Activated CD4-positive, CD25-positive, alpha-beta regulatory T cell treated with anti-CD3 and anti-CD28 coated beads, Interleukin-2, amount 50 U/mL, for 72 hours (primary cell): ENCODE results near the gene IDUA.
"Not testable (repeated sequence)": the region's sequence is repeated elsewhere in the genome, so short reads cannot be mapped to it uniquely, and the experiment has no call there.

Source experiments
- DNase-seq: peaks from one replicate; pipeline ENCODE4 v3.0.0; 2021

The IDUA gene

GRCh38 chr4:987624-988513, 1.0 kb downstream of the IDUA start:
- DNase-seq, result no peak

DNA sequence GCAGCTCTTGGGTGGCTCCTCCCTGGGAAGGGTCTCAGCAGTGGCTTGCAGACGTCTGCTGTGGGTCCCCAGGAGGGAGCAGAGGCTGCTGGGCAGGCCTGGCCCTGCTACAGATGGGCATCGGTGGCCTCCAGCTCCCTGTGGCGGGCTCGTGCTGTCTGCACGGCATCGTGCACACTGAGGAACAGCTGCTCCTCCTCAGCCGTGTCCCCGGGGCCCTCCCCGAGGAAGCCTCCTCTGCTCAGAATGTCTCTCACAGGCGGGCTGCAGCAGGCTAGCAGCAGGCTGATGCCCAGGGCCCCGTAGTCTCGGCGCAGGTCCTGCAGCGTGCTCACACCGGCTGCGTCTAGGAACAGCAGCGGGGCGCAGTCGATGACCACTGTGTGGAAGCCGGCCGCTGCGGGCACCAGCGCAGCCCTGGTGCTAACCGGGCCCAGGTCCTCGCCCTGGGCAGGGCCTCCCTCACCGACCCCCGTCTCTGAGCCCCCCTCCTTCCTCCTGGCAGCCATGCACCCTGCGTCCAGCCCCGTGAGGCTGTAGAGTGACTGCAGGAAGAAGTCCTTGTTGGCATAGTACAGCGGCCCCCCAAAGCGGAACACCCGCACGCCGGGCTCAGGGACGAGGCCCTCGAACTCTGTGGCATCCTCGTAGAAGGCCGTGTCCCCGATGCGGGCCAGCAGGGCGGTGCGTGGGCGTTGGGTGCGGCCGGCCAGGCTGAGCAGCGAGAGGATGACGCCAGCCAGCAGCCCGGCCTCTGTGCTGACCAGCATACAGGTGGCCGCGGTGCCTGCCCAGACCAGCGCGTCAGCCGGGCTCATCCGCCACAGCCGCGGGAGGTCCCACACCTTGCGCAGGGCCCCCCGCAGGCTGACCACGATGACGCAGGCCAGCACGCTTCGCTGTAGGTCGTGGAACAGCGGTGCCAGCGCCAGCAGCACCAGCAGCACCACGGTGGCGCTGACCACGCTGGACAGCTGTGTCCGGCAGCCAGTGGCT, 2.2 kb downstream of the IDUA start:
- no peak for DNase-seq

DNA sequence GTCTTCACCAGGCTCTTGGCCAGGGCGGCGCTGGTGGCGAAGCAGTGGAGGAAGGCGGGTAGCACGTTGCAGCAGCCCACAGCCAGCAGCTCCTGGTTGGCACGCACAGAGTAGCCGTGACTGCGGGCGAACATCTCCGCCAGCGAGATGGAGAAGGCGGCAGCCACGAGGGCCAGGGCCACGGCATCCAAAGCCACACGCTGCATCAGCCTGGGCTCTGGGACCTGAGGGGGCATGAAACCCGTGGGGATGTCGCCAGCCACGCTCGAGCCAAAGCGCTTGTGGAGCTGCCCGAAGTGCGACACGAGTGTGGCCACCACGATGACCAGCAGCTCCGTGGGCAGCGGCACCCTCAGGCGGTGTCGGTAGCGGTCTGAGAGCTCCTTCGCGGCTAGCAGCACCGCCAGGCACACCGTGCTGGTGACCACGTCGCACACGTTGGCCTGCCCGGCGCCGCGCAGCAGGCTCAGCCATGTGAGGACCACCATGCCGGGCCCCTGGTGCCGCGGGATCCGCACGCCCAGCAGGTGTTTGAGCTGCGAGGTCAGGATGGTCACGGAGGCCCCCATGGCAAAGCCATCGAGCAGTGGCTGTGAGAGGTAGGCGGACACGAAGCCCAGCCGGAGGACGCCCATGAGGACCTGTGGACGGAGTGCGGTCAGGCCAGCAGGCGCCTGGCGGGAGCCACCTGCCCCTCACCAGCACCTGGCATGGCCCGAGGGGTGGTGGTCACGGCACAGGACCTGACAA, 3.1 kb downstream of the IDUA start:
- DNase-seq, result no peak

DNA sequence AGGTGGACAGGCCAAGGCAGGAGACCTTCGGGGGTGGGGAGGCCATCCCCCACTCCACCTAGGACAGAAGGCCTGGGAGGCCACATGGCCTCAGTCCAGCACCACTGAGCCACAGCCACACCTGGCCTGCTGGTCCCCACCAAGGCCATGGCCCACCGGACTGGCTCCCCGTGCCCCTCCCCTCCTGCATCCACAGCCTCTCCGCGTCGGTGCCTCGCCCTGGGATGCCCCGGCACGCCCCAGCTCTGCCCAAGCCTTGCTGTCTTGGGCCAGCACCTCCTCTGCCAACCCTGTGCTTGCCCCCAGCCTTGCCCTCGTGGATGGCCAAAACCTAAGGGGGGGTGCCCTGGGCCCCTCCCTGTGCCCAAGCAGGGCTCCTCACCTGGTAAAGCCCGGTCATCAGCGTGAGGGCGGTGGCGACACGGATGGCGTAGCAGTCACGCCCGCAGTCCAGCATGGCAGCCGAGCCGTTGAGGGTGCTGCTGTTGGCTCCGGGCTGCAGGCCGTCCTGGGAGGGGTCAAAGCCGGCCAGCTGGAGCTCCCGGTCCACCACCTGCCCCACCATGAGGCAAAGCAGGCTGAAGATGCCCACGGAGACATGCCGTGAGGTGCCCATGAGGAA, 4.0 kb downstream of the IDUA start:
- no peak for DNase-seq

- DNase-seq, result no peak
Measured at GRCh38 chr4:991451-992296, 4.8 kb downstream of the IDUA start.

GRCh38 chr4:992297-993110, 5.7 kb downstream of the IDUA start:
- no peak for DNase-seq

DNA sequence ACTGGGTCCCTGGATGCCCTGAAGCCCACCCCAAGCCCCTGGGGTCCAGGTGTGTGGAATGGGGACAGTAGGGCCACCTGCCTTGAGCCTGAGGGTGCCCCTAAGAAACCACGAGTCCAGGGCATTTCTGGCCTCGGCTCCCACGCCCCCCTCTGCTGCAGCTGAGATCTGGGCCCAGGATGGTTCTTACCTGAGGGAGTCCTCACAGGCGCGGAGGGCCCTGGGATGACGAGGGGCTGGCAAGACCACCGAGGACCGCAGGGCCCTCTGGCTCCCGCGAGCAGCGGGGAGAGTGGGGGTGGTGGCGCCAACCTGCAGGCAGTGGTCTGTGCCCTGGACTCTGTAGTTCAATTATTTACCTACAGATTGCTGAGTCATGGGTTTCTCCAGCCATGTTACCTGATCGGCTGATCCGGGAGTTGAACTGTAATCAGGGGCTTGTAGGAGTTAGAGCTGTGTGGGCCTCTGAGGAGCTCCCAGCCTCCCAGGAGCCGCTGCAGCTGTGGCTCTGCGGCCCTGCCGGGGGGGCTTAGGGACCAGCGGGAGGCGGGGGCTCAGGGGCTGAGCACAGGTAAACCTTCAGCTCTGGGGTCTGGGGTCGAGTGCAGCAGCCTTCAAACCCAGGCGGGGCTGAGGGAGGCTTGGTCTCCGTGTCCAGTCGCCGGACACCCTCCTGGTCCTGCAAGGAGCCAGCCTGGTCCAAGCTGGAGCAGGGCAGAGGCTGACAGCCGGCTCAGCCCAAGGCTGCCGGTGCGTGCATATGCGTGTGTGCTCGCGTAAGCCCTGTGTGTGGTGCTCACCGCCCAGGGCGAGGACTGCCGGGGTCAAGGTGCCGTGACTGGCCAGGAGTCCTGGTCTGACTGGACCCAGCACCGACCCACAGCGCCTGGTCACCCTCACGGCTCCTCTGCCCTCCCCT, 6.5 kb downstream of the IDUA start, which contains the start of gene SLC26A1:
Gene SLC26A1, minus strand, starts transcription at position 294 of the 919 bp plus-strand sequence. CDS start 1,701 bp downstream, outside the sequence.
- no peak for DNase-seq

GRCh38 chr4:995311-996026, 8.6 kb downstream of the IDUA start:
- no peak for DNase-seq

GRCh38 chr4:996030-996996, 9.5 kb downstream of the IDUA start:
- no peak for DNase-seq

DNA sequence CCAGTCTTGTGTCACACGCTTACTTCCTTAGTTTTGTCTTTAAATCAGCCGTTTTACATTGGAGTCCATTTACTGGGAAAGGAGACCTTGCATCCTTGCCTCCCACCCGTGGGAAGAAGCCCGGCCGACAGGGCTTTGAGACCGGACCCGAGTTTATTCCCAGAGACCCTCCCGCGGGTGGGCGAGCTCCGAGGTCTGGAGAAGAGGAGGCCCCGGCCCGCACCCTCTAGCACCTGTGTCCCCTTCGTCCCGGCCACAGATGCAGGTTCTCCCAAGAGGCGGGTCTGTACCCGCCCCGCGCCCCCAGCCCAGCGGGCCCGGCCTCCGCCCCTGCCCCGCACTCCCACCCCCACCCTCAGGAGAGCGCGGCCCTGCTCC, 10.1 kb downstream of the IDUA start:
- DNase-seq, result no peak

DNA sequence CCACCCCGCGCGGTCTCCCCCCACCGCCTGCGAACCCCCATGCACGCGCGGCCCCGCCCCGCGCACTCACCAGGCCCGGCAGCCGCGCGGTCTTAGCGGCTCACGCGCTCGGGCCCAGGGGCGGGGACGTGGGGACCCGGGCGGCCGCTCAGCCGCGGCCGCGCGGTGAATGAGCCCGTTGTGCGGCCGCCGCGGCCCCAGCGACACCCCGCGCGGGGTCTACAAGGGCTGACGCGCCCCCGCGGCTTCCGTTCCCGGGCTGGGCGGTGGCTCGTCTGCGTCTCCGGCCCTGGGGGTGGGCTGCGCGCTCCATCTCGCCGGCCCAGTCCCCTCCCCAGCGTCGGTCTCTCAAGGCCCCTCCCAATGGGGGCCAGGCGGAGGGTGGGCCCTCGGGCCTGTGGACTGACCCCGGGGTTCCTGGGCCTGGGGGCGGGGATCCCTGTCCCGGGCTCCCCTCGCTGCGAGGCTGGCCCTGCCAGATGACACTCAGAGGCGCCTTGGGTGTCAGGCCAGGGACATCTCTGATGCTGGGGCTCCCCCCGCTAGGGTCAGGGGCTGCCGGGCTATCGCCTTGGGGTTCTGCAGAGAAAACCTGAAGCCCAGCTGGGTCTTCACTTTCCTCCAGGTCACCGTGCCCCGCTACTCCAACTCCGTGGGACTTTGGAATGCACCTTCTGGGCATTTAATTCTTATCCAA, 10.7 kb downstream of the IDUA start:
- DNase-seq, result no peak

DNA sequence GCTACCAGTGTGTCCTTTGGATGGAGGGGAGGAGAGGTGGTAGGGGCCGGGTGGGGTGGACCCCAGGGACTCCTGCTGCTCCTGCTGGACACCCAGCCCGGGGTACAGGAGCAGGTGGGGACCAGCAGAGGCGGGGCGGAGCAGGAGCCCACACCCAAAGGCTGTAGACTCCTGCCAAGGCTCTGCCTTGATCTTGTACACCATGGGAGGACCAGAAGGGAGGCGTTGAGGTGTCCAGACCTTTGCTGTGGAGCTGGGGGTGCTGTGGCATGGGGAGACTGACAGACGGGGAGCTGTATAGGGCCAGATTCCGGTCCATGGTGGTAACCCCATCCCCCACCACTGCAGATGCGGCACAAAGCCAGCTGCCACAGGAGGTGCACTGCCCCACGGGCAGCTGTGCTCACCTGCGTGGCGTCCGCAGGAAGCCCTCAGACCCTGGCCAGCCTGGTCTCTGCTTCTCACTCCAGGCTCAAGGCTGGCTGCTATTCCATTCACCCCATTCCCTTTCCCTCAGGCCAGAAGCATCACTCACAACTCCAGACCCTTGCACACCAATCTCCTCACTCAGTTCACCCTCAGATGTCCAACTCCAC, 11.3 kb downstream of the IDUA start:
- DNase-seq, result no peak

DNA sequence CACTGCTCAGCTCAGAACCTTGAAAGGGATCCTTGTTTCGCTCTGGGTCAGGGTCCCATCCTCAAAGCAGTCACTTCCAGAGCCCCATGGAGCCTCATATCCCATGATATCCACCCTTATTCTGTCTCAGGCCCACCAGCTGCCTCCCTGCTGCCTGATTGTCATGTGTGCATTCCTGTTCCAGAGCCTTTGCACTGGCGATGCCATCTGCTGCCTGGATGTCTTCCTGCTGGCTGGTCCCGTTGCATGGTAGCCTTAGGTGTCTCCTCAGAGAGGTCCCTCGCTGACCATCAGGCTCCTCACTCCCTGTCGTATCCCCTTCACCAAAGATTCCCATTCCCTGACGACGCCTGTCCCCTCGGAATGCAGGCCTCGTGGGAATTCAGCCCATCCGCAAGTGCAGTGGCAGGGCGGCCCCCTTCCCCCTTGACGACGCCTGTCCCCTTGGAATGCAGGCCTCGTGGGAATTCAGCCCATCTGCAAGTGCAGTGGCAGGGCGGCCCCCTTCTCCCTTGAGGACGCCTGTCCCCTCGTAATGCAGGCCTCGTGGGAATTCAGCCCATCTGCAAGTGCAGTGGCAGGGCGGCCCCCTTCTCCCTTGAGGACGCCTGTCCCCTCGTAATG, 12.5 kb downstream of the IDUA start:
- DNase-seq, result not testable (repeated sequence)

DNA sequence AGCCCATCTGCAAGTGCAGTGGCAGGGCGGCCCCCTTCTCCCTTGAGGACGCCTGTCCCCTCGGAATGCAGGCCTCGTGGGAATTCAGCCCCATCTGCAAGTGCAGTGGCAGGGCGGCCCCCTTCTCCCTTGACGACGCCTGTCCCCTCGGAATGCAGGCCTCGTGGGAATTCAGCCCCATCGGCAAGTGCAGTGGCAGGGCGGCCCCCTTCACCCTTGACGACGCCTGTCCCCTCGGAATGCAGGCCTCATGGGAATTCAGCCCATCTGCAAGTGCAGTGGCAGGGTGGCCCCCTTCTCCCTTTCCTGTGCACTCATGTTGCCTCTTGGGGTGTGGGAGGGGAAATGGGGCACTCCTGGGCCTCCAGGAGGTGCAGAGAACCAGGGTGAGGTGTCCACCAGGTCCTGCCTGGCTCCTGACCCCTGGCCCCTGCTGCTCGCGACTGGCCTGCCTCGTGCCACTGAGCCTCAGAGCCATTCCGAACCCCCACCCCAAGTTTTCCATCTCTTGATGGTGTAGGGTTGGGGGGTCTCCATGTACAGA, 13.1 kb downstream of the IDUA start:
- DNase-seq, result no peak

GRCh38 chr4:1000686-1001260, 13.9 kb downstream of the IDUA start:
- no peak for DNase-seq
